ENCODE measurements around the gene SIGLEC12. TPM values are rescaled to one million over a fixed set of nuclear protein-coding genes. Genes with fewer than 3 reads are reported as not detected.

The SIGLEC12 gene
- polyA plus RNA-seq, 1 donor (not counting 4 experiments of a cell fraction or from before 2014, with no cell fraction given): not detected

GRCh38 chr19:51458899-51459505 lies 42.6 kb downstream of the SIGLEC12 start:
- no peak for FAIRE-seq
- Histone ChIP-seq H3K27me3 (ENCODE audit: control insufficient read depth, extremely low read depth, insufficient read depth, low read length) (no peaks in the 10 kb centered on the region), H3K4me3 (ENCODE audit: control insufficient read depth in 2 of 3, extremely low read depth in 1 of 3, insufficient read depth in 2 of 3, low read depth in 1 of 3, low read length in 3 of 3) (no peak overlapping the region), H4K20me1 (ENCODE audit: control insufficient read depth, extremely low read depth, insufficient read depth, low read length) (no peaks in the 10 kb centered on the region), H3K4me1 (ENCODE audit: control insufficient read depth, extremely low read depth, insufficient read depth, low read length) (no peaks in the 10 kb centered on the region), H3K79me2 (ENCODE audit: control insufficient read depth, insufficient read depth, low read length) (no peaks in the 10 kb centered on the region), H3K9me3 (ENCODE audit: control insufficient read depth, low read depth, low read length) (no peaks in the 10 kb centered on the region), H3K4me2 (ENCODE audit: control insufficient read depth, extremely low read depth, insufficient read depth, low read depth, low read length) (no peak overlapping the region), H3K36me3 (ENCODE audit: control insufficient read depth in 2 of 2, extremely low read depth in 1 of 2, insufficient read depth in 2 of 2, low read length in 2 of 2) (no peaks in the 10 kb centered on the region), H3K9ac (ENCODE audit: control insufficient read depth, extremely low read depth, insufficient read depth, low read length) (no peak overlapping the region), H3K9me1 (ENCODE audit: control insufficient read depth, extremely low read depth, insufficient read depth, low read length) (no peaks in the 10 kb centered on the region), H2AFZ (ENCODE audit: control insufficient read depth, low read length) (no peak overlapping the region), H3K27ac (ENCODE audit: control insufficient read depth, insufficient read depth, low read length) (no peak overlapping the region)
- TF ChIP-seq CTCF (optimal IDR thresholded peaks at IDR 0.05 in 1 of 3, IDR thresholded peaks at IDR 0.05 in 1 of 3, conservative IDR thresholded peaks at IDR 0.05 in 1 of 3; ENCODE audit: extremely low read depth in 1 of 3, insufficient read depth in 2 of 3, low read length in 3 of 3): no peak
- TF ChIP-seq EZH2 (IDR thresholded peaks at IDR 0.05; ENCODE audit: low read length): no peak
- dilution Hi-C loops (cut with MboI; ENCODE audit: extremely low pct_ligation_motif_present, low sequenced_read_pairs): no loop called here
- DNase-seq (ENCODE audit: low read depth, low spot score): no peak

- Histone ChIP-seq H3K27me3 (ENCODE audit: control insufficient read depth, extremely low read depth, insufficient read depth, low read length) (no peaks in the 10 kb centered on the region), H3K9me1 (ENCODE audit: control insufficient read depth, extremely low read depth, insufficient read depth, low read length) (no peaks in the 10 kb centered on the region), H4K20me1 (ENCODE audit: control insufficient read depth, extremely low read depth, insufficient read depth, low read length) (no peaks in the 10 kb centered on the region), H3K9me3 (ENCODE audit: control insufficient read depth, low read depth, low read length) (no peaks in the 10 kb centered on the region), H2AFZ (ENCODE audit: control insufficient read depth, low read length) (no peak within 1 kb of the TSS), H3K4me3 (ENCODE audit: control insufficient read depth in 2 of 3, extremely low read depth in 1 of 3, insufficient read depth in 2 of 3, low read depth in 1 of 3, low read length in 3 of 3) (no peak within 1 kb of the TSS), H3K4me2 (ENCODE audit: control insufficient read depth, extremely low read depth, insufficient read depth, low read depth, low read length) (no peak within 1 kb of the TSS), H3K9ac (ENCODE audit: control insufficient read depth, extremely low read depth, insufficient read depth, low read length) (no peak within 1 kb of the TSS), H3K36me3 (ENCODE audit: control insufficient read depth in 2 of 2, extremely low read depth in 1 of 2, insufficient read depth in 2 of 2, low read length in 2 of 2) (no peaks in the 10 kb centered on the region), H3K27ac (ENCODE audit: control insufficient read depth, insufficient read depth, low read length) (no peak within 1 kb of the TSS), H3K4me1 (ENCODE audit: control insufficient read depth, extremely low read depth, insufficient read depth, low read length) (no peaks in the 10 kb centered on the region), H3K79me2 (ENCODE audit: control insufficient read depth, insufficient read depth, low read length) (no peaks in the 10 kb centered on the region)
- no peak for TF ChIP-seq CTCF (optimal IDR thresholded peaks at IDR 0.05 in 1 of 3, IDR thresholded peaks at IDR 0.05 in 1 of 3, conservative IDR thresholded peaks at IDR 0.05 in 1 of 3; ENCODE audit: extremely low read depth in 1 of 3, insufficient read depth in 2 of 3, low read length in 3 of 3)
- no peak for TF ChIP-seq EZH2 (IDR thresholded peaks at IDR 0.05; ENCODE audit: low read length)
- no peak for DNase-seq (ENCODE audit: low read depth, low spot score)
- no peak for FAIRE-seq
- dilution Hi-C loops (cut with MboI; ENCODE audit: extremely low pct_ligation_motif_present, low sequenced_read_pairs): no loop called here
These were observed 43.5 kb downstream of the SIGLEC12 start, which contains the start of gene SIGLEC8 for GRCh38 chr19:51458051-51458645. SIGLEC8 (minus strand) TSS chr19:51458454; CDS start chr19:51458387, 67 bp downstream.

Data from keratinocyte (primary cell).